Right renal cortex interstitium (tissue), 3 donors: ENCODE measurements around the gene SLC38A10. TPM values are rescaled to one million over a fixed set of nuclear protein-coding genes. Genes with fewer than 3 reads are reported as not detected.

Source experiments
- DNase-seq, 3 donors: peaks; one replicate each; pipeline ENCODE4 v3.0.0-alpha.2; 2013; ENCODE audit warnings: low read depth in 3 of 3, low spot score in 2 of 3
- polyA plus RNA-seq, 3 donors: library from polyadenylated mRNA; unstranded; fragments of 120-200 nt; gene quantifications; one replicate each; pipeline ENCODE4 v1.2.1, GENCODE V29; 2013; ENCODE audit not compliant: insufficient read length in 3 of 3

The SLC38A10 gene
- polyA plus RNA-seq, 3 donors, result 45.1 to 55.0 (median 46.6) TPM

GRCh38 chr17:81245665-81246342, 49.3 kb downstream of the SLC38A10 start:
- DNase-seq, result no peak

- DNase-seq, result no peak
These were observed 50.0 kb downstream of the SLC38A10 start for GRCh38 chr17:81245024-81245664.

- no peak for DNase-seq
These were observed 50.6 kb downstream of the SLC38A10 start for GRCh38 chr17:81244358-81245023.

DNA sequence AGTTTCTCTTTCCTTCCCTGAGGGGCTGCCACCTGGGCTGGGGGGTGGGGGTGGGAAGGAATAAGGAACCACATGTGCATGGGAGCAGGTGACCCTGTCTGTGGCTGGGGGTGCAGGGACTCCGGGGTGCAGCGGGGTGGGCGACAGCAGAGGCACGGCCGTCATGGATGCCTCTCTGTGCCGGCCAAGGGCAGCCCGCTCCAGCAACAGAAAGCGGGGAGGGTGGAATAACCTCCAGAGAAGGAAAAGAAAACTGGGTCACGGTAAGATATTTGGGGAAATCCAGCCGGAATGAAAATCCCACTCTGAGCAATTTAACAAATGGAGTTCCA, 51.8 kb downstream of the SLC38A10 start:
- DNase-seq, result no peak

GRCh38 chr17:81242421-81243332, 52.4 kb downstream of the SLC38A10 start:
- no peak for DNase-seq

GRCh38 chr17:81241648-81242420, 53.3 kb downstream of the SLC38A10 start:
- DNase-seq, result no peak

DNA sequence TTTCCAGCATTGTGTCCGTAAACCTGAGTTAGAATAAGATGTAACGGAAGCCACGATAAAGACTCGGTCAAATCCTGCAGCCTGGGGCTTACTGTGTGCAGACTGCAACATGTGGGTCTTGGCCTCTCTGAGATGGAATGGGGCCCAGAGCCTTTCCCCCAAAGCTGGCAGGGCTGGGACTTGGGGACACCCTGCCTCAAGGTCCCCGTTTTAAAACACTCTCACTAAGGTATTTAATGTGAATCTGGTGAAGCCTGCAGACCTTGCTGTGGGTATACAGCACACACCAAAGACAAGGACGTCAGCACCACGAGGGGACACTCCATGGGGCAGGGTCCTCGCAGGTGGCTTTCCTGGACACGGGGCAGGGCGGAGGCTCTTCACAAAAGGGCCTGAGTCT, 53.9 kb downstream of the SLC38A10 start:
- no peak for DNase-seq

DNA sequence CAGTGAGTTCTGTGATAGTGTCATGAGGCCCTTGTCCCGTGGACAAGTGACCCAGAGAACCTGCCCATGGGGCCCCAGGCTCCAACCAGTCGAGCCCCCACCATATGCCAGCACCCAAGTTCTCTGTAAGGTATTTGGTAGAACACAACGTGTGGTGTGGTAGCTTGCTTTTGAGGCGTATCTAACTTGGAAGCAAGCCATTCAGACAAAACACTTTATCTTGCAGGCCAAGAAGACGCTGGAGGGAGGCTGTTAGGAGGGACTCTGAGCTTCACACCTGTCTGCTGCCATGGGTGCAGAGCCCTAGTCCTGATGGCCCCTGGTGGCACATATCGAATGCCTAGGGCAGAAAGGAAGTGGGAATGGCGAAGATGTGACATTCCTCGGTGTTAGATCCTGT, 54.3 kb downstream of the SLC38A10 start:
- no peak for DNase-seq

GRCh38 chr17:81239714-81240555, 55.2 kb downstream of the SLC38A10 start:
- DNase-seq, result no peak

- peak; percentile 98 to 99 (median 99) for DNase-seq
These were observed 56.0 kb downstream of the SLC38A10 start, which contains the start of the genes NDUFAF8 and TEPSIN for GRCh38 chr17:81238815-81239713. Gene NDUFAF8 (plus strand): TSS chr17:81239318. CDS start chr17:81239364, 46 bp downstream. Gene TEPSIN (minus strand): TSS chr17:81239055. CDS start chr17:81239033, 22 bp downstream.

DNA sequence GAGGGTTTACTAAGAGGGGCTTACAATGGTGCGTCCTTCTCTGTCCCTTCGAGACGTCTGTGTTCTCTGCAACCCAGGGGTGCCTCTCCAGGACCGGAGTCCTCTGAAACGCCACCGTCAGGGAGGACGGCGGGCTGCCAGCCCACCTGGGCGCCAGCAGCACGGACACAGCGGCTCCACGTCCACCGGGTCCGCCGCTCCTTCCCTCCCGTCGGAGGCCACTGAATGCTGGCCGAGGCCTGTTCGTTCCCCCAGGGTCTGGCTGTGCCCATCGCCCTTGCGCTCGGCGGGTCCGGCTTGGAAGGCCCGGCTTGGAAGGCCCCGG, 56.7 kb downstream of the SLC38A10 start:
- DNase-seq, result no peak

DNA sequence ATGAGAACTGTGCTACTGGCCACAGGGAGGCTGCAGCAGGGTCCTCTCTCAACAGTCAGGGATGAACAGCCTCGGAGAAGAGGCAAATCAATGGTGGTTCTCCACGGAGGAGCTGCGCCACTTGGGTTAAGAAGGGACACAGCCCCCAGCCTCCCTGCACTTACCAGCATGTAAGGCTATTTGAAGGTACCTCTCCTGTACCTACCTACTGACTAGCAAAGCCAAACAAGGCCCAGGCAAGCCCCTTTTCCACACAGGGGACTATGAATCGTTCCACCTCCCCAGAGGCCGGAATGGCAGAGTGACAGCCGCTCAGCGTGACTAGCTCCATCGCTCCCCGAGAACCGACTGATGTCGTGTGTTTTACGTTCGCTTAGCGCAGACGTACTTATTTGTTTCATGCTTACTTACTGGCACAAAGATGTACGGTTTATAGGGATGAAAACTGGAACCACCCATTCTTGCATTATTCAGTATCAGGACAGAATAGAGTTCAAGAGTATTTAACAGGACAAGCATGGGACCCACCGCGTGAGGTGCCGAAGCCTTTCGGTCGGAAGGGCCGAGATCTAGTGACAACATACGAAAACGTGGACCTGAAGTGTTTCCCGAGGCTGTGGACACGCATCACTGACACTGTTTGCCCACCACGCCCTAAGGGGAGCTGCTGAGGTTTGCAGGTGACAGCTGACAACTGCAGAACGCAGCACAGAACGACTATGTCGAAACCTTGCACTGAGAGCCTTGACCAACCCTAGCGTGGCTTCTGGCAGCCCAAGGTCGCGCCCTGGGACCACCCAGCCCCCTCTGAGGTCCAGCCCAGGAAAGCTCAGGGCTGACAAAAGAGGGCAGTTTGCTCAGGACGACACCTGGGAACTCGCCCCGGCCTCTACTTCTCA, 57.3 kb downstream of the SLC38A10 start:
- DNase-seq, result no peak

DNA sequence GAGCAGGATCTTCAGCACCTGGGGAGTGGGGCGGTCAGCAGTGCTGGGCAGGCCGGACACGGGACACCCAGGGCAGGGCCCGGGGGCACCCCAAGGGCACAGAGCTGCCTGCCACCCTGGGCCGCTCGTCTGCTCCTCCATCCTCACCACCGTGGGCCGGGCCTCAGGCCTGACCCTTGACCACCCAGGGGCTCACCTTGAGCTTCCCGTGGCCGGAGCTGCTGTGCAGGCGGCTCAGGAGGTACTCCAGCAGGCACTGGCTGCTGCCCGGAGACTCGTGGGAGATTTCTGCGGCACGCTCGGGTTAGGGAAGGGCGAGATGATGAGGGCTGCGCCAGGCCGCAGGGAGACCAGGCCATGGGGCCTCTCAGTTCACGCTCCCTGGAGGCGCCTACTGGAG, 58.3 kb downstream of the SLC38A10 start:
- DNase-seq, result no peak

DNA sequence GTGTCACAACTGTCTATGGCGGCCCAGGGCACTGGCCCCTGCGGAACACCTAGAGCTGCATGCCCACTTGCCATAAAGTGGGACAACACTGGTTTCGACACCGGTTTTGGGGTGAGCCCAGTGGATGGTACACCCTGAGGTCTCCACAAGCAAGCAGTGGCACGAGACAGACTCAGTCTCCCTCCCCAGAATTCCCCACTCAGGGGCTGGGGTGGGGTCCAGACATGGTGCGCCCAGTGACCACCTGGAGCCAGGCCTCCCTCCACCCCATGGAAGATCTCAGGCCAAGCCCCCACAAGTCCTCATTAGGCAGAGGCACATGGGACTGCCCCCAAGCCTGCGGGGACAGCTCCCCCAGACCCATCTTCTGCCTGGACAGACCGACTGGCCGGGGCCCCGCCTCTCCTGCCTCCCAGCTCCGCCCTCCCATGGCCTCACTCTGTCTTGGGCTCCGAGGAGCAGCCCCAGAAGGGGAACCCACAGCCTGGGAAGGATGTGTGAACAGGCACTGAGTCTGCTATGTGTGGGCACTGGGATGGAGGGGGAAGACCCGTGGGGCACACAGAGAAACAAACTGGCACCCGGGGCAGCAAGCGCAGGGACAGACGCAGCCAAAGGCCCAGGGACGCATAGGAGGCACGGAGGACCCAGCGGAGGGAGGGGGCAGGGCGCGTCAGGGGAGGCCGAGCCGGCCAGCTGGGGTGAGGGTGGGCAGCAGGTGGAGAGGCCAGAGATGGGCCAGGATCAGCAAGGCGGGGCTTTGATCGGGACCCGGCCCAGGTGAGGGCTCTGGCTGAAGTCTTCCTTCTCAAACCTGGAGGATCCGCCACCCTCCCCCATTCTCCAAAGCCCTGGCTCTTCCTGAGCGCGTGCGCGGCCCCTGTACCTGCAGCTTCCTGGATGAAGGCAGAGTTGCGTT, 59.0 kb downstream of the SLC38A10 start:
- DNase-seq, result no peak

DNA sequence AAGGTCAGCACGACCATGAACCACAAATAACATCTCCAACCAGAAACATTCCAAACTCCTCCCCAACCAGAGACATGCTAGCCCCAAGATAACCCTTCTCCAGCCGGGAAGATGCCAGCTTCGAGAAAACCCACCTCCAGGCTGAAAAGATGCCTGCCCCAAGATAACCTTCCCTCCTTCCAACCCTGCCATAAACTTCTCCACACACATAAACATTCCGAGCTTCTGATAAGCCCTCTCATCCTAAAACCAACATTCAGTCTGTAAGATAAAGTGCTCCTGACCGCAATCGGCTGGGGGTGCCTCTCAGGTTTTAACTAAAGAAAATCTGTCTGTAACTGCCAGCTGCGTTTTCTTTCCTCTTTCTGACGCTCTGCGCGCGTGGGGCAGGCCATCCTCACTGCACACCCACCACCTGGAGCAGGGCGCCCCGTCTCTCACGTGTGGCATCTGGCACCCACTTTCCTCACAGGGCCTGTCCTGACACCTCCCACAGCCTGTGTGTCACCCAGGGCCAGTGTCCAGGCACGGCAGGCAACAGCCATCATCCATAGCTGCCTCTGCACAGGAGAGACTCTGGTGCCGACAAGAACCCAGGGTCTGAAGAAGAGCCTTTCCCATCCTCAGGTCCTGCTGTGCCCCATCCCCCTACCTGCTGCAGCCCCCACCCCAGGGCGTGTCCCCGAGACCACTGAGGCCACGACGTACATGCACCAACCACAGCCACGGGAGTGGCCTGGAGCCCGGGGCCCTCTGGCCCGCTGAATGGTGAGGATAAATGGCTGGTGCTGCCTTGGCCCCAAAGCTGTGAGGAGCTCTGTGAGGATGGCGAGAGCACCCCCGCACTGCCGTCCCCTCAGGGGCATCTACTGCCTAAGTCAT, 59.9 kb downstream of the SLC38A10 start:
- DNase-seq, result no peak
